Measurements from ENCODE around the gene EFHC1.

- TF ChIP-seq, protein P1, sequence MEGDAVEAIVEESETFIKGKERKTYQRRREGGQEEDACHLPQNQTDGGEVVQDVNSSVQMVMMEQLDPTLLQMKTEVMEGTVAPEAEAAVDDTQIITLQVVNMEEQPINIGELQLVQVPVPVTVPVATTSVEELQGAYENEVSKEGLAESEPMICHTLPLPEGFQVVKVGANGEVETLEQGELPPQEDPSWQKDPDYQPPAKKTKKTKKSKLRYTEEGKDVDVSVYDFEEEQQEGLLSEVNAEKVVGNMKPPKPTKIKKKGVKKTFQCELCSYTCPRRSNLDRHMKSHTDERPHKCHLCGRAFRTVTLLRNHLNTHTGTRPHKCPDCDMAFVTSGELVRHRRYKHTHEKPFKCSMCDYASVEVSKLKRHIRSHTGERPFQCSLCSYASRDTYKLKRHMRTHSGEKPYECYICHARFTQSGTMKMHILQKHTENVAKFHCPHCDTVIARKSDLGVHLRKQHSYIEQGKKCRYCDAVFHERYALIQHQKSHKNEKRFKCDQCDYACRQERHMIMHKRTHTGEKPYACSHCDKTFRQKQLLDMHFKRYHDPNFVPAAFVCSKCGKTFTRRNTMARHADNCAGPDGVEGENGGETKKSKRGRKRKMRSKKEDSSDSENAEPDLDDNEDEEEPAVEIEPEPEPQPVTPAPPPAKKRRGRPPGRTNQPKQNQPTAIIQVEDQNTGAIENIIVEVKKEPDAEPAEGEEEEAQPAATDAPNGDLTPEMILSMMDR (IDR thresholded peaks at IDR 0.05) = no peak
- TF ChIP-seq POLR2AphosphoS5 (IDR thresholded peaks at IDR 0.05) = no peak
Measured at GRCh38 chr6:52409499-52409898, 10.6 kb upstream of the EFHC1 start.

Data from breast epithelium (tissue), 3 donors.